ENCODE results near the gene UBE4B.

UBE4B gene

DNA sequence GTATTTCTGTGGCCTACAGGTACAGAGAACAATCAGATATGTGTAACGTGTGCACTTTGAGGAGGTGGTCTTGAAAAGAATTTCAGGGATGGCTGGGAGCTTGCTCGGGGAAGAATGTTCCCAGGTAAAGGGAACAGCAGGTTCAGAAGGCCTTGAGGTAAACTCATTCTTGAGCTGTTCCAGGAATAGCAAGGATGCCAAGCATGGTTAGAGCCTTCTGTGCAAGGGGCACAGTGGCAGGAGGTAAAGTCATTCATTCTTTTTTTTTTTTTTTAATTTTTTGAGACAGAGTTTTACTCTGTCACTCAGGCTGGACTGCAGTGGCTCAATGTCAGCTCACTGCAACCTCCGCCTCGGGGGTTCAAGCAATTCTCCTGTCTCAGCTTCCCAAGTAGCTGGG is 10.0 kb downstream of the UBE4B start:
- DNase-seq (ENCODE audit: low spot score) = no peak

DNA sequence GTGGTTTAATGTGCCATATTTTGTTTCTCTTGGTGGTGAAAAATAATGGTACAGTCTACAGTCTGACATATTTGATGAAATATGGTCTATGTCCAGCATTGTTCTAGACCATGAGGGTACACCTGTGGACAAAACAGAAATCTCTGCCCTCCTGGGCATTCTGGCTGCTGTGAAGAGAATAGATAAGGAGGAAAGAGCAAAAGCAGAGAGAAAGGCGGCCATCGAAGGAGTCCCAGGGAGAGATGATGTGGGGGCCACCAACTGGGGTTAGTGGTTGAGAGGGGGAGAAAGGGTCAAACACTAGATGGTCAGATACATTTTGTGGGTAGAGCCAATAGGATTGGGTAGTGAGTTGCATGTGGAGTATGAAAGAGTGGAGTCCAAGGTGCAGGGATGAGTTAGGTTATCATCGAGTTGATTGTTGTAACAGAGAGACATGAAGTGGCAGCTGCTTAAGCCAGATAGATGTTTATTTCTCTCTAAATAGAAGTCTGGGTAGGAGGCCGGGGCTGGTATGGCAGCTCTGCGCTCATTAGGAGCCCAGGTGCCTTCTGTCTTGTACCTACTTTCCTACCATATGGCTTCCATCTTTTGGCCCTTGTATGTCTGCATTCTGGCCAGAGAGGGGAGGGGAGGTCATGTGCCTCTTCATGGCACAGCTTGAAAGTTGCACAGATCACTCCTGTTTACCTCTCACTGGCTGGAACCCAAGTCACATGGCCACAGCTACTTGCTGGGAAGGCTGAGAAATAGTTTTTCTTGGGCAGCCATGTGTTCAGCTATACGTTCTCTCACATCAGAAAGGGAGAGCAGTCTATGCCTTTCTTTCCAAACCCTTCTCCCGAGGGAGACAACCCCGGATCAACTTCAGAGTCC is 13.0 kb downstream of the UBE4B start:
- DNase-seq (ENCODE audit: low spot score) = no peak

GRCh38 chr1:10046356-10047085 is 13.8 kb downstream of the UBE4B start:
- no peak for DNase-seq (ENCODE audit: low spot score)

- DNase-seq (ENCODE audit: low spot score) = no peak
Observed at GRCh38 chr1:10048601-10049000, 15.8 kb downstream of the UBE4B start.

- DNase-seq (ENCODE audit: low spot score) = no peak
Observed at GRCh38 chr1:10050611-10051010, 17.9 kb downstream of the UBE4B start.

- no peak for DNase-seq (ENCODE audit: low spot score)
Observed at GRCh38 chr1:10051656-10052055, 18.9 kb downstream of the UBE4B start.

GRCh38 chr1:10052347-10052746 is 19.6 kb downstream of the UBE4B start:
- no peak for DNase-seq (ENCODE audit: low spot score)

DNA sequence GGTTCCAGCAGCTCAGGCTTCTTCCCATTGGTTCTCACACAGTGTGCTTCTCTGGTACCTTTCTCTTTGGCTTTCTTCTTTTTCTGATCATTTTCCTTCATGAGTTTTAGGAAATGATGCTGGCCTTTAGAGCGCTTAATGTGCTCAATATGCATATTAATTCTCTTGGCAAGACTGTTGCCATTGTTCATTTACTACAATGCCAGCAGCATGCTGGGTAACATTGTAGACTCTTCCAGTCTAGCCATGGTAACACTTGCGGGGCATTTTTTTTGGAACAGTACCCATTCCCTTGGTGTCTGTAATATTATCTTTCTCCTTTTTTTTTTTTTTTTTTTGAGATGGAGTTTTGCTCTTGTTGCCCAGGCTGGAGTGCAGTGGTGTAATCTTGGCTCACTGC is 21.7 kb downstream of the UBE4B start:
- no peak for DNase-seq (ENCODE audit: low spot score)

DNA sequence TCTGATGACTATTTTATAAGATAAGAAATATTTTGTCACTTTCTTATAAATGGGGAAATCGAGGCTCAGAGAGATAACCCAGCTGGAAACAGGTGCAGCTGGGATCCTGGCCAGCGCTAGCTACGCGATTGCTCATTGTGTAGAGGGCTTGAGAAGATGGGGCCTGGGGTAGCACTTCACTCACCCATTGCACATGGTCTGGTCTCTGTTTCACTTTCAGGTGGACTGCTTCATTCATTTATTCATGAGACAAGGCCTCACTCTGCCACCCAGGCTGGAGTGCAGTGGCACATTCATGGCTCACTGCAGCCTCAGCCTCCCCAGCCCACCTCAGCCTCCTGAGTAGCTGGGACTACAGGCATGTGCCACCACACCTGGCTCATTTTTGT is 23.8 kb downstream of the UBE4B start:
- no peak for DNase-seq (ENCODE audit: low spot score)

DNA sequence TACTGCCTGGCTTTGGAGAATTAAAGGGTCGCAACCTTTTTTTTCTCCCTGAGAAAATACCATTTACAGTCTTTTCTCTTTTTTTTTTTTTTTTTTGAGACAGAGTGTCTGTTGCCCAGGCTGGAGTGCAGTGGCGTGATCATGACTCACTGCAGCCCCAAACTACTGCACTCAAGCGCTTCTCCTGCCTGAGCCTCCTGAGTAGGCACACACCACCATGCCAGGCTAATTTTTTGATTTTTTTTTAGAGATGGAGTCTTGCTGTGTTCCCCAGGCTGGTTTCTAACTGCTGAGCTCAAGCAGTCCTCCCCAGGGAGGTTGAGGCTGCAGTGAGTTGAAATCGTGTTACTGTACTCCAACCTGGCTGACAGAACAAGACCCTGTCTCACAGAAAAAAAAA is 24.6 kb downstream of the UBE4B start:
- DNase-seq (ENCODE audit: low spot score) = no peak

GRCh38 chr1:10057796-10058195 is 25.0 kb downstream of the UBE4B start:
- DNase-seq (ENCODE audit: low spot score) = no peak

- DNase-seq (ENCODE audit: low spot score) = no peak
Observed at GRCh38 chr1:10059342-10059718, 26.6 kb downstream of the UBE4B start.

- no peak for DNase-seq (ENCODE audit: low spot score)
Observed at GRCh38 chr1:10060311-10061100, 27.7 kb downstream of the UBE4B start.

DNA sequence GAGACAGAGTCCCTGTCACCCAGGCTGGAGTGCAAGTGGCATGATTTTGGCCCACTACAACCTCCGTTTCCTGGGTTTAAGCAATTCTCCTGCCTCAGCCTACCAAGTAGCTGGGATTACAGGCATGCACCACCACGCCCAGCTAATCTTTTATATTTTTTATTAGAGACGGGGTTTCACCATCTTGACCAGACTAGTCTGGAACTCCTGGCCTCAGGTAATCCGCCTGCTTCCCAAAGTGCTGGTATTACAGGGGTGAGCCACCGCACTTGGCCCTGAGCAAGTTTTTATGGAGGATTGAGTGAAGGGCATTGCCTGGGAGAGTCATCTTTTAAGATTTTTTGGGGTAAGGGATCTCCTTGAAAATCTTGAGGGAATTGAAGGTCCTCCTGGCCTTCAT is 28.5 kb downstream of the UBE4B start:
- no peak for DNase-seq (ENCODE audit: low spot score)

GRCh38 chr1:10063878-10064277 is 31.1 kb downstream of the UBE4B start:
- DNase-seq (ENCODE audit: low spot score) = no peak

GRCh38 chr1:10064416-10065343 is 31.9 kb downstream of the UBE4B start:
- DNase-seq (ENCODE audit: low spot score) = no peak

DNA sequence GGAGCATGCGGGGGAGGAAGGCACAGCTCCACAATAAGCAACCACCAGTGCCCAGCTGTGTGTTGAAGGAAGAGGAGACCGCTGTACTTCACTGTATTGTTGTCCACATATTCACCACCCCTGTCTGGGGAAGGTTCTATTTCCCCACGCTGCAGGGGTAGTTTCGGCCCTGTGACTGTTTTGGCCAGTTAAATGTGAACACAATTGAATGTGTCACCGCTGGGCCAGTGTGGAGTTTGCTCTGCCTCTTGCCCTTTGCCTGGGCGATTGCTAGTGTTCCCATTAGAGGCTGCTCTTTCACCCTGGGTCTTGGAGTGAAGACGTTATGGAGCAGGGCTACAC is 32.6 kb downstream of the UBE4B start:
- no peak for DNase-seq (ENCODE audit: low spot score)

DNA sequence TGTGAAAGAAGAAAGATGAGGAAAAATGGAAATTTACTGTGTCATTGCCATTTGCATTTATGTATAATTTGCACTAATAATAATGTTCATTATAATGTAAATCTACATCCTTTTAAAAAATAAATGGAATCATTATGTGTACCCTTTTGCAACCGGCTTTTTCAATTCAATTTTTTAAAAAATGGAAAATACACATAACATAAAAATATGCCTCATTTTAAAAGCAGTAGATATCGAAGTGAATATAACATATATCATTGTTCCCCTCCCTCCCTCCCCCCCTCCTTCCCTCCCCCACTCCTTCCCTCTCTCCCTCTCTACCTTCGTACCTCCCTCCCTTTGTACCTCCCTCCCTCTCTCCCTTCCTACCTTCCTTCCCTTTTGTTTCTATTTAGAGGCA is 33.0 kb downstream of the UBE4B start:
- no peak for DNase-seq (ENCODE audit: low spot score)

GRCh38 chr1:10068605-10069294 is 36.0 kb downstream of the UBE4B start:
- DNase-seq (ENCODE audit: low spot score) = no peak

DNA sequence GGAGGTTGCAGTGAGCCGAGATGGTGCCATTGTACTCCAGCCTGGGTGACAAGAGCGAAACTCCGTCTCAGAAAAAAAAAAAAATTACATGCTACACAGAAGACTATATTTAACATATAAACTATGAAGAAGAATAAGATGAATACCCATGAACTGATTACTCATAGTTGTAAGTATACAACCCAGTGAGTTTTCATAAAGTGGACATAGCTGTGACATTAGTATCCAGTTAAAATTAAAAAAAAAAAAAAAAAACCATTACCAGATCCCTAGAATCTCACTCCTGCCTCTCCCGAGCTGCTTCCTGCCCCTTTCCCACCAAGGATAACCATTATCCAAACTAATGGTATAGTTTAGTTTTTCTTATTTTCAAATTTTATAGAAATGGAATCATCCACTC is 37.4 kb downstream of the UBE4B start:
- DNase-seq (ENCODE audit: low spot score) = no peak

GRCh38 chr1:10071640-10072039 is 38.9 kb downstream of the UBE4B start:
- DNase-seq (ENCODE audit: low spot score) = no peak

All from RKO (cell line).